HG03280 (cell line): Measurements from ENCODE around the gene BACE2.
"Not testable (repeated sequence)": the region's sequence is repeated elsewhere in the genome, so short reads cannot be mapped to it uniquely, and the experiment has no call there.

ENCODE experiments used
- ATAC-seq: cut with Tn5 transposase; IDR thresholded peaks from one replicate; pipeline ENCODE4 v1.9.1; 2021; ENCODE audit warnings: mild to moderate bottlenecking, moderate library complexity; ENCODE audit not compliant: unreplicated experiment

BACE2 gene

GRCh38 chr21:41260428-41260827, 92.5 kb downstream of the BACE2 start:
- ATAC-seq = no peak

- ATAC-seq = no peak
Measured at GRCh38 chr21:41267346-41267745, 99.4 kb downstream of the BACE2 start.

- ATAC-seq = no peak
Measured at GRCh38 chr21:41269535-41269934, 101.6 kb downstream of the BACE2 start.

- no peak for ATAC-seq
Measured at GRCh38 chr21:41277196-41277595, 109.2 kb downstream of the BACE2 start.

- ATAC-seq = no peak
Measured at GRCh38 chr21:41277846-41278245, 109.9 kb downstream of the BACE2 start.

GRCh38 chr21:41280115-41280919, 112.4 kb downstream of the BACE2 start:
- no peak for ATAC-seq

- no peak for ATAC-seq
Measured at GRCh38 chr21:41282412-41282811, 114.5 kb downstream of the BACE2 start.

- peak; percentile 59 for ATAC-seq
Measured at GRCh38 chr21:41283211-41283818, 115.4 kb downstream of the BACE2 start.

GRCh38 chr21:41289431-41289830, 121.5 kb downstream of the BACE2 start:
- ATAC-seq = no peak

- ATAC-seq = no peak
Measured at GRCh38 chr21:41290106-41290799, 122.3 kb downstream of the BACE2 start.

GRCh38 chr21:41294548-41295231, 126.7 kb downstream of the BACE2 start:
- ATAC-seq = no peak

- ATAC-seq = no peak
Measured at GRCh38 chr21:41295721-41296254, 127.8 kb downstream of the BACE2 start.

- ATAC-seq = no peak
Measured at GRCh38 chr21:41302976-41303375, 135.0 kb downstream of the BACE2 start.

- ATAC-seq = no peak
Measured at GRCh38 chr21:41304068-41304720, 136.2 kb downstream of the BACE2 start.

- no peak for ATAC-seq
Measured at GRCh38 chr21:41307219-41307618, 139.3 kb downstream of the BACE2 start.

GRCh38 chr21:41313285-41314164, 145.6 kb downstream of the BACE2 start:
- ATAC-seq = not testable (repeated sequence)

GRCh38 chr21:41315726-41316125, 147.8 kb downstream of the BACE2 start:
- no peak for ATAC-seq

GRCh38 chr21:41316200-41317062, 148.5 kb downstream of the BACE2 start, which contains the start of gene FAM3B:
Gene FAM3B, plus strand, starts transcription at chr21:41316801. Its CDS starts 79 bp downstream, at chr21:41316880.
- no peak for ATAC-seq

- no peak for ATAC-seq
Measured at GRCh38 chr21:41317063-41317392, 149.1 kb downstream of the BACE2 start.
